ENCODE results near the gene SMARCB1.

Gene SMARCB1

GRCh38 chr22:23786752-23787599 is at the start of gene SMARCB1:
TSS of gene SMARCB1 (plus strand) at chr22:23786966. CDS start at chr22:23787170, 204 bp downstream.
- DNase-seq, result peak; percentile 91

GRCh38 chr22:23737696-23738095 is 49.1 kb upstream of the SMARCB1 start:
- no peak for DNase-seq

- DNase-seq, result no peak
Measured at GRCh38 chr22:23742505-23743264, 44.1 kb upstream of the SMARCB1 start.

- DNase-seq, result no peak
Measured at GRCh38 chr22:23743303-23743705, 43.5 kb upstream of the SMARCB1 start.

- DNase-seq, result no peak
Measured at GRCh38 chr22:23744001-23744400, 42.8 kb upstream of the SMARCB1 start.

GRCh38 chr22:23744485-23744884 is 42.3 kb upstream of the SMARCB1 start:
- DNase-seq, result no peak

GRCh38 chr22:23745791-23746190 is 41.0 kb upstream of the SMARCB1 start:
- DNase-seq, result no peak

GRCh38 chr22:23749841-23750301 is 36.9 kb upstream of the SMARCB1 start:
- no peak for DNase-seq

GRCh38 chr22:23750367-23750713 is 36.4 kb upstream of the SMARCB1 start:
- no peak for DNase-seq

GRCh38 chr22:23750714-23751440 is 35.9 kb upstream of the SMARCB1 start, which contains the start of gene ZNF70:
TSS of gene ZNF70 (minus strand) at chr22:23751112. CDS start at chr22:23745140, 5,972 bp downstream.
- peak; percentile 82 to 85 for DNase-seq

GRCh38 chr22:23751441-23751996 is 35.2 kb upstream of the SMARCB1 start:
- no peak for DNase-seq

- no peak for DNase-seq
Measured at GRCh38 chr22:23752090-23752691, 34.6 kb upstream of the SMARCB1 start.

GRCh38 chr22:23752750-23753149 is 34.0 kb upstream of the SMARCB1 start:
- no peak for DNase-seq

- no peak for DNase-seq
Measured at GRCh38 chr22:23753385-23753784, 33.4 kb upstream of the SMARCB1 start.

- DNase-seq, result no peak
Measured at GRCh38 chr22:23754220-23754919, 32.4 kb upstream of the SMARCB1 start, which contains the start of gene VPREB3. TSS of gene VPREB3 (minus strand) at chr22:23754425. CDS start at chr22:23754363, 62 bp downstream.

GRCh38 chr22:23754980-23755636 is 31.7 kb upstream of the SMARCB1 start:
- no peak for DNase-seq

- DNase-seq, result no peak
Measured at GRCh38 chr22:23755711-23756110, 31.1 kb upstream of the SMARCB1 start.

GRCh38 chr22:23756891-23757290 is 29.9 kb upstream of the SMARCB1 start:
- DNase-seq, result no peak

GRCh38 chr22:23759566-23759965 is 27.2 kb upstream of the SMARCB1 start:
- no peak for DNase-seq

GRCh38 chr22:23760056-23760455 is 26.7 kb upstream of the SMARCB1 start:
- DNase-seq, result no peak
